GM12878 (cell line): ENCODE measurements around the gene RAMP2. TPM values are rescaled to one million over a fixed set of nuclear protein-coding genes. Genes with fewer than 3 reads are reported as not detected.

Experiments used
- ATAC-seq: fragments of 200-7000 bp; cut with Tn5 transposase; 3 replicates; pipeline ENCODE4 v1.9.1; 2020; ENCODE audit warnings: mild to moderate bottlenecking, moderate library complexity
- BruUV-seq: library from RNA; stranded (reverse); fragments of 400-500 nt; replicated peaks from 2 replicates; lab custom pipeline; 2021; lab: Mats Ljungman, UMichigan
- CTCF ChIA-PET: fragments of 300-600 bp; sonication (Branson Sonifier 250); formaldehyde crosslinking; extraction: SDS; loops from one replicate; lab custom pipeline; 2021; ENCODE audit warnings: inconsistent platforms; lab: Yijun Ruan, JAX
- POLR2A ChIA-PET: fragments of 350-600 bp; formaldehyde crosslinking; extraction: SDS; loops from one replicate; lab custom pipeline; 2021; ENCODE audit warnings: inconsistent platforms; lab: Charles Lee
- RAD21 ChIA-PET: fragments of 300-600 bp; sonication (Branson Sonifier 250); formaldehyde crosslinking; loops from one replicate; lab custom pipeline; 2023; ENCODE audit warnings: antibody characterized with exemption; ENCODE audit not compliant: unreplicated experiment; lab: Charles Lee
- SMC1A ChIA-PET: fragments of 300-600 bp; sonication (Branson Sonifier 250); formaldehyde crosslinking; loops from one replicate; lab custom pipeline; 2023; ENCODE audit not compliant: unreplicated experiment, uncharacterized antibody; lab: Charles Lee
- DNase-seq: peaks from one replicate; pipeline ENCODE4 v3.0.0-alpha.2; 2011; ENCODE audit warnings: low read depth, low spot score
- FAIRE-seq: peaks from 3 replicates; lab custom pipeline; 2011; peaks lifted over from hg19 to GRCh38; lab: Jason Lieb, UNC
- H2AFZ ChIP-seq: 2 replicates; pipeline ENCODE4 v1.6.0; 2011; ENCODE audit warnings: low read depth, low read length, control low read depth; ENCODE audit not compliant: control insufficient read depth
- H3K27ac ChIP-seq: 2 replicates; pipeline ENCODE4 v1.5.1; 2011; ENCODE audit warnings: control low read depth; ENCODE audit not compliant: control insufficient read depth, insufficient read depth
- H3K27me3 ChIP-seq, 2 experiments: replicated peaks in 1 of 2; 2 replicates each; pipeline versions ENCODE4 v1.6.0 to v1.6.1; 2011; ENCODE audit warnings: low read length in 1 of 2; ENCODE audit not compliant: control insufficient read depth in 2 of 2, insufficient read depth in 2 of 2
- H3K36me3 ChIP-seq, 2 experiments: 2 replicates each; pipeline ENCODE4 v1.5.1; 2011; ENCODE audit warnings: low read length in 1 of 2; ENCODE audit not compliant: control insufficient read depth in 2 of 2, insufficient read depth in 2 of 2
- H3K4me1 ChIP-seq: 2 replicates; pipeline ENCODE4 v1.6.1; 2011; ENCODE audit warnings: mild to moderate bottlenecking, low read length, moderate library complexity, mixed read lengths; ENCODE audit not compliant: control insufficient read depth, insufficient read depth
- H3K4me2 ChIP-seq: 2 replicates; pipeline ENCODE4 v1.6.0; 2011; ENCODE audit warnings: control low read depth; ENCODE audit not compliant: control insufficient read depth, insufficient read depth
- H3K4me3 ChIP-seq: fragments of 200-600 bp; sonication (generic); 2 replicates; pipeline ENCODE4 v1.5.1; 2016
- H3K79me2 ChIP-seq: 2 replicates; pipeline ENCODE4 v1.6.0; 2011; ENCODE audit warnings: low read length; ENCODE audit not compliant: control insufficient read depth, insufficient read depth
- H3K9ac ChIP-seq: 2 replicates; pipeline ENCODE4 v1.8.0; 2011; ENCODE audit warnings: low read length, control low read depth, mixed read lengths; ENCODE audit not compliant: control insufficient read depth, insufficient read depth
- H3K9me3 ChIP-seq: replicated peaks from 3 replicates; pipeline ENCODE4 v1.5.1; 2011; ENCODE audit warnings: mild to moderate bottlenecking, low read length; ENCODE audit not compliant: control insufficient read depth, insufficient read depth
- H4K20me1 ChIP-seq: 2 replicates; pipeline ENCODE4 v1.6.0; 2011; ENCODE audit not compliant: control insufficient read depth, insufficient read depth
- CBX3 ChIP-seq: fragments of 200-600 bp; sonication (generic); IDR thresholded peaks from 2 replicates; pipeline ENCODE4 v1.6.1; 2016; ENCODE audit warnings: low read depth, borderline replicate concordance
- CEBPZ ChIP-seq: fragments of 150-350 bp; IDR thresholded peaks from 2 replicates; pipeline ENCODE4 v1.6.1; 2016; ENCODE audit warnings: low read depth, low read length
- E2F4 ChIP-seq: IDR thresholded peaks from 2 replicates; pipeline ENCODE4 v1.6.1; 2012; ENCODE audit warnings: low read depth, low read length, improper control_type of control experiment
- GATAD2B ChIP-seq: fragments of 450-650 bp; conservative IDR thresholded peaks from 2 replicates; pipeline ENCODE4 v1.6.1; 2017; ENCODE audit warnings: low read depth, mild to moderate bottlenecking, moderate library complexity
- MYB ChIP-seq: fragments of 150-350 bp; IDR thresholded peaks from 2 replicates; pipeline ENCODE4 v1.6.1; 2014; ENCODE audit warnings: mild to moderate bottlenecking, low read depth, low read length, borderline replicate concordance
- PBX3 ChIP-seq: IDR thresholded peaks from 2 replicates; pipeline ENCODE4 v1.6.1; 2011; ENCODE audit warnings: mild to moderate bottlenecking, low read depth, low read length, moderate library complexity; ENCODE audit not compliant: insufficient replicate concordance
- RFX5 ChIP-seq: IDR thresholded peaks from 2 replicates; pipeline ENCODE4 v1.6.1; 2011; ENCODE audit warnings: low read depth, low read length, improper control_type of control experiment
- SIN3A ChIP-seq: IDR thresholded peaks from 2 replicates; pipeline ENCODE4 v1.6.1; 2012; ENCODE audit warnings: low read depth, low read length, improper control_type of control experiment
- SMC3 ChIP-seq: IDR thresholded peaks from 2 replicates; pipeline ENCODE4 v1.6.1; 2011; ENCODE audit warnings: low read length, improper control_type of control experiment, borderline replicate concordance
- SPI1 ChIP-seq: IDR thresholded peaks from 2 replicates; pipeline ENCODE4 v1.6.1; 2011; ENCODE audit warnings: low read depth, mild to moderate bottlenecking, low read length, moderate library complexity, borderline replicate concordance; ENCODE audit not compliant: insufficient read depth
- SUZ12 ChIP-seq: fragments of 200-600 bp; sonication (generic); IDR thresholded peaks from one replicate; pipeline ENCODE4 v1.6.1; 2018; ENCODE audit warnings: antibody characterized with exemption, mild to moderate bottlenecking; ENCODE audit not compliant: unreplicated experiment
- TCF7 ChIP-seq: IDR thresholded peaks from 2 replicates; pipeline ENCODE4 v1.6.1; 2014; ENCODE audit warnings: antibody characterized with exemption, borderline replicate concordance
- ZBED1 ChIP-seq: IDR thresholded peaks from 2 replicates; pipeline ENCODE4 v1.6.1; 2016; ENCODE audit warnings: borderline replicate concordance
- ZNF687 ChIP-seq: fragments of 450-650 bp; IDR thresholded peaks from 2 replicates; pipeline ENCODE4 v1.6.1; 2017; ENCODE audit warnings: mild to moderate bottlenecking, moderate library complexity
- WGBS: methylation state at CpG from one replicate; pipeline ENCODE4 v1.1.6; 2016; ENCODE audit warnings: low lambda C conversion rate; ENCODE audit not compliant: insufficient replicate concordance, insufficient coverage; ENCODE audit errors: missing lambda C conversion rate; 5-methylcytosine and 5-hydroxymethylcytosine counted together
- in situ Hi-C: fragments of 300-500 bp; cut with MboI; formaldehyde crosslinking; loops from 9 replicates; pipeline ENCODE4 v1.14.3; 2018; ENCODE audit warnings: mixed read lengths
- intact Hi-C: fragments of 100-400 bp; cut with micrococcal nuclease; formaldehyde crosslinking; loops from one replicate; pipeline ENCODE4 v1.14.2; 2022; ENCODE audit not compliant: unreplicated experiment
- polyA plus RNA-seq, 11 experiments: library from polyadenylated mRNA; depleted of rRNA in 4 of 11; unstranded in 6 of 11; stranded (reverse) in 5 of 11; fragments of >200 nt; fragmentation: Nextera tagmentation in 4 of 11; fragmentation: Illumina TruSeq in 1 of 11; extraction: Ambion mirVana in 4 of 11; extraction: Trizol in 1 of 11; gene quantifications; 1 replicate in 1 of 11; 2 replicates in 10 of 11; pipeline versions ENCODE4 v1.2.1 to v1.2.3, GENCODE V29; 2011 to 2016; ENCODE audit warnings: inconsistent platforms in 2 of 11, missing spikeins in 2 of 11, low read depth in 1 of 11
- total RNA-seq, 4 experiments: library from RNA; depleted of rRNA in 3 of 4; stranded (reverse); fragments of >200 nt in 3 of 4; fragmentation: Illumina TruSeq in 1 of 4; extraction: Trizol in 1 of 4; gene quantifications; 2 replicates each; pipeline versions ENCODE4 v1.2.1 to v1.2.3, GENCODE V29; 2013 to 2021

Gene RAMP2
- total and polyA plus RNA-seq, 10 of the 15 experiments (the other 5 are each of a cell fraction or from before 2014, with no cell fraction given): 0.14 to 0.32 (median 0.21) TPM; not detected in 4

- POLR2A ChIA-PET: interaction anchor here (0.5 kb wide), 1 partner anchor 350 kb away, joined by 3 read pairs; no protein-coding TSS in a partner anchor
- H3K27ac ChIP-seq: no peak overlapping the region
- TF ChIP-seq SUZ12: no peak
- TF ChIP-seq GATAD2B: no peak
- TF ChIP-seq TCF7: no peak
- TF ChIP-seq RFX5: no peak
- no peak for TF ChIP-seq CEBPZ
- no peak for TF ChIP-seq ZBED1
- no peak for TF ChIP-seq E2F4
- no peak for TF ChIP-seq CBX3
- TF ChIP-seq MYB: no peak
- TF ChIP-seq SMC3: no peak
- no peak for TF ChIP-seq ZNF687
- TF ChIP-seq SPI1: no peak
- no peak for TF ChIP-seq SIN3A
- TF ChIP-seq PBX3: no peak
These were observed 22.2 kb downstream of the RAMP2 start for GRCh38 chr17:42783062-42783790.

More at GRCh38 chr17:42783062-42783790, 22.2 kb downstream of the RAMP2 start:
- no TSS peak for BruUV-seq
- 25% methylated on average over 9 of the region's 9 CpGs for WGBS
- Histone ChIP-seq H3K79me2 (no peaks in the 10 kb centered on the region), H3K27me3 (peaks cover 7 to 21% of the 10 kb centered on the region in 2 experiments), H3K9me3 (no peaks in the 10 kb centered on the region; the same call in 2 of the 3 replicates), H3K4me3 (no peak overlapping the region), H3K4me2 (no peak overlapping the region), H3K36me3 (peaks cover 3 to 7% of the 10 kb centered on the region in 2 experiments; a peak in 3 of 4 replicates), H4K20me1 (no peaks in the 10 kb centered on the region; the same call in 1 of the 2 replicates), H3K4me1 (no peaks in the 10 kb centered on the region), H3K9ac (no peak overlapping the region), H2AFZ (no peak overlapping the region)
- FAIRE-seq: no peak
- no peak for ATAC-seq
- CTCF ChIA-PET: no interaction called here
- intact Hi-C loops: no loop called here
- RAD21 ChIA-PET: no interaction called here
- in situ Hi-C loops: no loop called here
- SMC1A ChIA-PET: no interaction called here
- DNase-seq: no peak
